Ecto neural progenitor cell (in vitro differentiated cells): ENCODE measurements around the gene CA14.
"Not testable (repeated sequence)": the region's sequence is repeated elsewhere in the genome, so short reads cannot be mapped to it uniquely, and the experiment has no call there.

Experiments
- DNase-seq: peaks from one replicate; pipeline ENCODE4 v3.0.0-alpha.2; 2018; ENCODE audit warnings: low spot score

Gene CA14

GRCh38 chr1:150235852-150236613, 21.5 kb upstream of the CA14 start, which contains the start of gene ANP32E:
ANP32E (minus strand) TSS chr1:150236112; CDS start chr1:150235786, 326 bp downstream.
- DNase-seq = peak; percentile 96

GRCh38 chr1:150236614-150237100, 20.9 kb upstream of the CA14 start:
- no peak for DNase-seq

- DNase-seq = not testable (repeated sequence)
These were observed 20.4 kb upstream of the CA14 start for GRCh38 chr1:150237176-150237575.

GRCh38 chr1:150237746-150238145, 19.8 kb upstream of the CA14 start:
- DNase-seq = no peak

- DNase-seq = no peak
These were observed 14.6 kb upstream of the CA14 start for GRCh38 chr1:150243003-150243402.

- DNase-seq = no peak
These were observed 7.6 kb upstream of the CA14 start for GRCh38 chr1:150249936-150250335.

- DNase-seq = no peak
These were observed 1.4 kb upstream of the CA14 start for GRCh38 chr1:150256198-150256553.

GRCh38 chr1:150256554-150257341, 826 bp upstream of the CA14 start:
- DNase-seq = peak; percentile 77

- DNase-seq = no peak
These were observed 1.6 kb downstream of the CA14 start for GRCh38 chr1:150259217-150259616.

- DNase-seq = peak; percentile 84
These were observed 2.4 kb downstream of the CA14 start for GRCh38 chr1:150259758-150260669.

GRCh38 chr1:150261367-150261766, 3.8 kb downstream of the CA14 start:
- no peak for DNase-seq

- DNase-seq = no peak
These were observed 5.1 kb downstream of the CA14 start for GRCh38 chr1:150262388-150263320.

- no peak for DNase-seq
These were observed 6.0 kb downstream of the CA14 start for GRCh38 chr1:150263549-150263948.

- no peak for DNase-seq
These were observed 10.3 kb downstream of the CA14 start for GRCh38 chr1:150267896-150268295.

- DNase-seq = no peak
These were observed 10.7 kb downstream of the CA14 start for GRCh38 chr1:150268340-150268704.

GRCh38 chr1:150268705-150269403, 11.3 kb downstream of the CA14 start, which contains the start of gene APH1A:
APH1A (minus strand) TSS chr1:150269016; CDS start chr1:150268810, 206 bp downstream.
- DNase-seq = peak; percentile 98

GRCh38 chr1:150269451-150269850, 11.9 kb downstream of the CA14 start:
- DNase-seq = no peak

GRCh38 chr1:150271291-150271959, 13.9 kb downstream of the CA14 start:
- no peak for DNase-seq

- no peak for DNase-seq
These were observed 15.7 kb downstream of the CA14 start for GRCh38 chr1:150273311-150273710.
